Measurements from ENCODE around the gene TNS1. TPM values are rescaled to one million over a fixed set of nuclear protein-coding genes. Genes with fewer than 3 reads are reported as not detected.

The TNS1 gene
- total and polyA plus RNA-seq, 2 donors from 2014 or later = 44.8 to 471 TPM

- Histone ChIP-seq H3K9ac (ENCODE audit: low read length in 3 of 3) (no peak overlapping the region), H3K4me1 (ENCODE audit: control insufficient read depth in 2 of 3, insufficient read depth in 2 of 3, low read depth in 1 of 3, low read length in 3 of 3) (peaks cover 0 to 5% (median 0%) of the 10 kb centered on the region in 3 donors), H3K27me3 (ENCODE audit: control insufficient read depth, insufficient read depth, low read length) (peaks cover 3% of the 10 kb centered on the region), H3K9me3 (ENCODE audit: control insufficient read depth in 2 of 3, insufficient read depth in 1 of 3, low read length in 3 of 3) (no peaks in the 10 kb centered on the region), H3K36me3 (ENCODE audit: control insufficient read depth in 2 of 3, insufficient read depth in 3 of 3, low read length in 3 of 3) (no peaks in the 10 kb centered on the region), H3K27ac (ENCODE audit: low read depth in 2 of 2, low read length in 2 of 2) (no peak overlapping the region), H3K4me3 (ENCODE audit: low read length in 3 of 3) (peak overlapping the region in 1 of 3 donors; percentile 37)
- intact Hi-C loops (cut with DNase I) = no loop called here
- DNase-seq (peak in 1 of 5 donors; percentile 76), FAIRE-seq (no peak)
- TF ChIP-seq CTCF (IDR thresholded peaks at IDR 0.05; ENCODE audit: borderline replicate concordance, extremely low read depth, insufficient read depth) = no peak
Observed at GRCh38 chr2:218009765-218010139, 7.0 kb upstream of the TNS1 start.

- Histone ChIP-seq H3K36me3 (ENCODE audit: control insufficient read depth in 2 of 3, insufficient read depth in 3 of 3, low read length in 3 of 3) (no peaks in the 10 kb centered on the region), H3K27me3 (ENCODE audit: control insufficient read depth, insufficient read depth, low read length) (peaks cover 3% of the 10 kb centered on the region), H3K4me1 (ENCODE audit: control insufficient read depth in 2 of 3, insufficient read depth in 2 of 3, low read depth in 1 of 3, low read length in 3 of 3) (peaks cover 0 to 5% (median 0%) of the 10 kb centered on the region in 3 donors), H3K9me3 (ENCODE audit: control insufficient read depth in 2 of 3, insufficient read depth in 1 of 3, low read length in 3 of 3) (no peaks in the 10 kb centered on the region), H3K27ac (ENCODE audit: low read depth in 2 of 2, low read length in 2 of 2) (no peak overlapping the region), H3K9ac (ENCODE audit: low read length in 3 of 3) (no peak overlapping the region), H3K4me3 (ENCODE audit: low read length in 3 of 3) (no peak overlapping the region)
- TF ChIP-seq CTCF (IDR thresholded peaks at IDR 0.05; ENCODE audit: borderline replicate concordance, extremely low read depth, insufficient read depth) = no peak
- DNase-seq = peak in 1 of 5 donors; percentile 71
- intact Hi-C loops (cut with DNase I) = no loop called here
- no peak for FAIRE-seq
Observed at GRCh38 chr2:218009231-218009630, 6.4 kb upstream of the TNS1 start.

GRCh38 chr2:218008060-218009040, 5.6 kb upstream of the TNS1 start:
- Histone ChIP-seq H3K27ac (ENCODE audit: low read depth in 2 of 2, low read length in 2 of 2) (no peak overlapping the region), H3K9me3 (ENCODE audit: control insufficient read depth in 2 of 3, insufficient read depth in 1 of 3, low read length in 3 of 3) (no peaks in the 10 kb centered on the region), H3K4me3 (ENCODE audit: low read length in 3 of 3) (no peak overlapping the region), H3K9ac (ENCODE audit: low read length in 3 of 3) (no peak overlapping the region), H3K27me3 (ENCODE audit: control insufficient read depth, insufficient read depth, low read length) (peaks cover 3% of the 10 kb centered on the region), H3K4me1 (ENCODE audit: control insufficient read depth in 2 of 3, insufficient read depth in 2 of 3, low read depth in 1 of 3, low read length in 3 of 3) (peaks cover 0 to 5% (median 0%) of the 10 kb centered on the region in 3 donors), H3K36me3 (ENCODE audit: control insufficient read depth in 2 of 3, insufficient read depth in 3 of 3, low read length in 3 of 3) (no peaks in the 10 kb centered on the region)
- intact Hi-C loops (cut with DNase I) = no loop called here
- peak in 2 of 5 donors; percentile 37 to 78 for DNase-seq
- FAIRE-seq = no peak
- TF ChIP-seq CTCF (IDR thresholded peaks at IDR 0.05; ENCODE audit: borderline replicate concordance, extremely low read depth, insufficient read depth) = no peak
